CD1c-positive myeloid dendritic cell (primary cell): Measurements from ENCODE around the gene NTS.

Source experiments
- DNase-seq: peaks from one replicate; pipeline ENCODE4 v3.0.0-alpha.2; 2016; ENCODE audit errors: extremely low spot score

Gene NTS

DNA sequence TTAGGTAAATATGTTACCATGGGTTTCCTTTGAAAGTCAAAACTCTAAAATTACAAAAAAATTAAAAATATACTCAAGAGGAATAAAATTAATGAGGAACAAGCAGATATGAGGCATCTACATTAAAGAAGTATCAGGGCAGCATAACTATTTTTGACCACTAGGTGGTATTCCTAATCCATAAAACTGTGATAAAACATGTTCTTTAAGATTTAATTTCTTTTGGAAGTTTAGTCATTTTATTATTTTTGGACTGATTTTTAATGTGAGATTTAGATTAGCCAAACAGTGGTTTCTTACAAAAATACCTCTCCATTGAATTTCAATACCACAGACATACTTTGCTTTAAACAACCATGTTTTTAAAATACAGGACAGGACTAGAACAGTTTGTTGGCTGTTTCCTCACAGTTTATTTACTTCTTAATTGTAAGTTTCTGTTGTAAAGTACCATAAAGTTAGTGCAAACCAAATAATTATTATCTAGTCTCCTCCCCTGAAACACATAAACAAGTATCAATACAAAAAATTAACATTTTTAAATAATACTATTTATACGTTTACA lies 49.8 kb downstream of the NTS start:
- no peak for DNase-seq

DNA sequence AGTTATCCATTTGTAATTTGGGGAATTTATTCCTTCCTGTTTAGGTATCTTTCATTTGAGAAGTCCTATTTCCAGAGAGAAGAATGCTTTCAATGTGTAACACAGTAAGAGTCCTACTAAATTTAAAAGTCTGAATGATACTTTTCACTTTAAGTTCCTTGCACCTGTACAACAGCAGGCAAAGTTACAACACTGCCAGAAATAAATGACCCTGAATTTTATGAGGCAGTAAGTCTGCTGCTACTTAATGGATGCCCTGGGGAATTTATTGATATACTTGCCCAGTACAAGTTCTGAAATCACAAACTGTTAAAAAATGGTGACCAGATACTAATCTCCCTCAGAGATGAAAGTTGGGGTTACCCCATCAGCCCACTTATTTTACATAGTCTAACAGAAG lies 53.1 kb downstream of the NTS start:
- no peak for DNase-seq
